Renal pelvis (tissue), 12 donors: ENCODE results near the gene NIPAL4. TPM values are rescaled to one million over a fixed set of nuclear protein-coding genes. Genes with fewer than 3 reads are reported as not detected.
"Not testable (repeated sequence)": the region's sequence is repeated elsewhere in the genome, so short reads cannot be mapped to it uniquely, and the experiment has no call there.

Source experiments
- DNase-seq: peaks from one replicate; pipeline ENCODE4 v3.0.0-alpha.2; 2013
- long read RNA-seq, 16 experiments: transcript quantifications; one replicate each; lab custom pipeline, GENCODE V29; 2026
- polyA plus RNA-seq, 3 donors: library from polyadenylated mRNA; unstranded; fragments of 120-200 nt; gene quantifications; one replicate each; pipeline ENCODE4 v1.2.1, GENCODE V29; 2013; ENCODE audit not compliant: insufficient read length in 3 of 3

The NIPAL4 gene
- polyA plus RNA-seq: under 1 TPM; 0.45 to 0.75 (median 0.67) TPM
- long read RNA-seq, donor 1: 0 reads
- long read RNA-seq, donor 2: 0 reads
- long read RNA-seq, donor 3, partial matches to known transcripts: 0 of 1 reads
- long read RNA-seq, donor 3, other reads (novel, unspliced or antisense): 0 of 1 reads
- long read RNA-seq, donor 4: 0 reads
- long read RNA-seq, donor 5: 0 reads
- long read RNA-seq, donor 6: 0 reads
- long read RNA-seq, donor 7, partial matches to known transcripts: 0 of 1 reads
- long read RNA-seq, donor 7, other reads (novel, unspliced or antisense): 0 of 1 reads
- long read RNA-seq, donor 8: 0 reads
- long read RNA-seq, donor 9: 0 reads
- long read RNA-seq, donor 10: 0 reads
- long read RNA-seq, donor 11: 0 reads
- long read RNA-seq, donor 12: 0 reads
- long read RNA-seq, donor 13: 0 reads
- long read RNA-seq, donor 14: 0 reads
- long read RNA-seq, donor 15: 0 reads
- long read RNA-seq, donor 16: 0 reads

DNA sequence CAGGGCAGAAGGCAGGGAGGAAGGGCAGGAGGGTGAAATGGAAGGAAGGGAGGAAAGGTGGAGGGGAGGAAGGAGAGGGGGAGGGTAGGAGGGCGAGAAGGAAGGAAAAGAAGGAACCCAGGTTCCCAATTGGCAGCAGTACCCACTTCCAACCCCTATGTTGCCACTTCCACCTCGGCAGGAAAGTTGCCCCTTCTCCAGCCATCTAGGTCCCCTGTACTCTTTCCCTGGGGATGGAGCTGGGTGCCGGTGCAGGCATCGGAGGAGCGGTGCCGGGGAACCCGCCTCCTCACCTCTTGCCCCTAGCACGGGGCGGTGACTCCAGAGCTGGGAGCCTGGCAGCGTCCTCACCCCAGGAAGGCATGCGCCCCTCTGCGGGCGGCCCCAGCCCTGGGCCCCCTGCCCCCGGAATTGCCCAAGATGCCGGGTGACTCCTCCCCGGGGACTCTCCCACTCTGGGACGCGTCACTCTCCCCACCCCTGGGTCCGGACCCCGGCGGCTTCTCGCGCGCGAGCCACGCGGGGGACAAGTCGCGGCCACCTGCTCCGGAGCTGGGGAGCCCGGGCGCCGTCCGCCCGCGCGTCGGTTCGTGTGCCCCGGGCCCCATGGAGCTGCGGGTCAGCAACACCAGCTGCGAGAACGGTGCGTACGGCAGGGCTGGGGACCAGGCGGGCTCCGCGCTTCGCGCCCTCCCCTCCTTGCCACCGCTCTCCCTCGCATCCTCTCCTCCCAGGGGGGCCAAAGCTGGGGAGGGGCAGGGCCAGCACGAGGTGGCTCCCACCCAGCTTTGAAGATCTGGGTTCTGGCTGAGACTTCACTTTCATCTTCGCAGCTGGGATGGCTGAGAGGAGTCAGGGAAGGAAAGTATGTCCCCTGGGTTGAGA lies at the start of gene NIPAL4:
Gene NIPAL4, plus strand, starts transcription at position 499 of the 885 bp plus-strand sequence. Its CDS starts 108 bp downstream, at position 607.
- DNase-seq: peak; percentile 16

- no peak for DNase-seq
Measured at GRCh38 chr5:157415838-157416237, 44.2 kb upstream of the NIPAL4 start.

DNA sequence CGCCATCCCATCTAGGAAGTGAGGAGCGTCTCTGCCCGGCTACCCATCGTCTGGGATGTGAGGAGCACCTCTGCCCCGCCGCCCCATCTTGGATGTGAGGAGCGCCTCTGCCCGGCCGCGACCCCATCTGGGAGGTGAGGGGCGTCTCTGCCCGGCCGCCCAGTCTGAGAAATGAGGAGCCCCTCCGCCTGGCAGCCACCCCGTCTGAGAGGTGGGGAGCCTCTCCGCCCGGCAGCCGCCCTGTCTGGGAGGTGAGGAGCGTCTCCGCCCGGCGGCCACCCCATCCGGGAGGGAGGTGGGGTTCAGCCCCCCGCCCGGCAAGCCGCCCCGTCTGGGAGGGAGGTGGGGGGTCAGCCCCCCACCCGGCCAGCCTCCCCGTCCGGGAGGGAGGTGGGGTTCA lies 40.5 kb upstream of the NIPAL4 start:
- not testable (repeated sequence) for DNase-seq

- not testable (repeated sequence) for DNase-seq
Measured at GRCh38 chr5:157429920-157430319, 30.1 kb upstream of the NIPAL4 start.

- DNase-seq: peak; percentile 42
Measured at GRCh38 chr5:157431544-157432200, 28.3 kb upstream of the NIPAL4 start.

- no peak for DNase-seq
Measured at GRCh38 chr5:157434096-157434495, 25.9 kb upstream of the NIPAL4 start.

GRCh38 chr5:157443041-157443549 lies 16.9 kb upstream of the NIPAL4 start:
- peak; percentile 20 for DNase-seq

DNA sequence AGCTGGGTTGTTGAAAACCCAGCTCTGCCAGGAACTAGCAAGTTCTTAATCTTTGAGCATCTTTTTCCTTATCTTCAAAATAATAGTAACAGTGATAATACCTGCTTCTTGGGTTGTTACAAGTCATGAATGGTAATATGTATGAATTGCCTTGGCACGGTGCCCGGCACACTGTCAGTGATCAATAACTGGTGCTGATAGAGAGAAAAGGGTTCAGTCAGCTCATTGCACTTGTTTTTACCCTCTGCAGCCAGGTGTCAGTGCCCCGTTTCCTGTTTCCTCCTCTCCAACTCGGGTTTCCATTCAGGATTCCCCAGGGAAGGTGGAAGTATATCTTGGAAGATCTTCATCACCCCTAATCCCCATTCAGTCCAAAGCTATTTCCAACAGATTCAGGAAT lies 15.8 kb upstream of the NIPAL4 start:
- DNase-seq: no peak

DNA sequence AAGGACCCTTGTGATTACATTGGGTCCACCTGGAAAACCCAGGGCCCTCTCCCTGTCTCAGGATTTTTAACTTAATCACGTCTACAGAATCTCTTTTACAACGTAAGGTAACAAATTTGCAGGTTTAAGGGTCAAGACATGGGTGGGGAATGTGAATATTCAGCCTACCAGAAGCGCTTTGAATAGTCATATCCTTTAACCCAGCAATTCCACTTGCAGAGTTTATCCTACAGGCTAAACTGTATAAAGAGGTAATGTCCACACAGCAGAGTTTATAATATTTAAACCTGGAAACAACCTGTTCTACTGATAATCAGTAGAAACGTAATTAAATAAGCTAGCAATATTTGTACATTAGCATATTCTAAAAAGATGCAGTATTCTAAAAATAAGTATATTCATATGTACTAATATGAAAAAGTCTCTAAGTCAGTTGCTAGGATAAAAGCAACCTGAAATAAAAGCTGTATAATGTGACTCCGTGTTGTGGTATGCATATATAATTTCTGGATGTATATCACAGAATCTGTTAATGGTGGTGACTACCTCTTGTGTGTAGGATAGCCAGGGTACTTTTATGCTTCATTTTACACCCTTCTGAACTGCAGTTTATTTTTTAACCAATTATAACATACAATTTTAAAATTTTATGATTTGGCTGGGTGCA lies 14.1 kb upstream of the NIPAL4 start:
- no peak for DNase-seq

DNA sequence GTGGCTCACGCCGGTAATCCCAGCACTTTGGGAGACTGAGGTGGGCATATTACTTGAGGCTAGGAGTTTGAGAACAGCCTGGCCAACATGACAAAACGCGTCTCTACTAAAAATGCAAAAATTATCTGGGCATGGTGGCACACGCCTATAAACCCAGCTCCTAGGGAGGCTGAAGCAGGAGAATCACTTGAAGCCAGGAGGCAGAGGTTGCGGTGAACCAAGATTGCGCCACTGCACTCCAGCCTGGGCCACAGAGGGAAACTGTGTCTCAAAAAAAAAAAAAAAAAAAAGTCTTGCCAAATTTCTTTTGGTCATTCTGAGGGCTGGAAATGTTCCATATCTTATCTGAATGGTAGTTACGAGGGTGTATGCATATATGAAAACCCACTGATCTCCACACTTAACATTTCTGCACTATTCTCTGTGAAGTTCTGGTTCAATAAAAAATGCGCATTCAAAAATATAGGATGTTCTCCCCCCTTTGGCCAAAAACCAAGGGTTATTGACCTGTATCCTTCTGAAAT lies 13.5 kb upstream of the NIPAL4 start:
- DNase-seq: no peak

DNA sequence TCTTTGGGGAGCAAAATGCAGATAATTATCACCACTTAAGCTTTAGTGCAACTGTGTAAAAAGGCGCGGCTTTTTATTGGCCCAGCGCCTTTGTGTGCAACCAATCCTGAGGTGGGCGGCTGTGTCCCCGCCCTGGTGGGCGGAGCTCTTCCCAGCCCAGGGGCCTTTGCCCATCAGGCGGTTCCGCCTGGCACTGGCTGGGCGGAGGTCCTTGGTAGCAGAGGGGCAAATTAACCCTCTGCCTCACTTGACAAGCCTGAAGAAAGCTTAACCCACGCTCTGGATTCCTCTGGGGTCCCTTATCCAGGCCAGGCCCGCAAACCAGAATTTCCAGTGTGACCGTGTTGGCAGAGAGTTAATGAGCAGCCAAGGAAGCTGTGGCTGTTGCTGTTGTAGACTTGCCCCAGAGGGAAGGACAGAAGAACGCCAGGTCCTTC lies 12.8 kb upstream of the NIPAL4 start:
- DNase-seq: peak; percentile 62

GRCh38 chr5:157449011-157449723 lies 10.8 kb upstream of the NIPAL4 start:
- no peak for DNase-seq

DNA sequence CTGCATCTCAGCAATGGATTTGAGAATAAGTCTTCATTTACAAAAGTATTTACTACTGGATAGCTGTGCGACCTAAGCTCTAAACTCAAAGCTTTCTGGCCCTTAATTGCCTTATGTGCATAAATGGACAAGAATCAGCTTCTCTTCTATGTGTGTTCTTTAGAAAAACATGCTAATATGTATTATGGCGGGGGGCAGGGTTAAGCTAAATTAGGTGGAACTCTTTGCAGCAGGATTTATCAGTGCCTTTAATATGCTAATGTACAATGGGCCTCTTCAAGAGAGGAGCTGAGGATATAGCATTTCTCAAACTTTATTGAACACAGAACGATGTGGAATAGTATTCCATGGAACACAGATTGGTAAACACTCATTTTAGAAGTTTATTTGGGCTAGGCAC lies 10.0 kb upstream of the NIPAL4 start:
- no peak for DNase-seq

DNA sequence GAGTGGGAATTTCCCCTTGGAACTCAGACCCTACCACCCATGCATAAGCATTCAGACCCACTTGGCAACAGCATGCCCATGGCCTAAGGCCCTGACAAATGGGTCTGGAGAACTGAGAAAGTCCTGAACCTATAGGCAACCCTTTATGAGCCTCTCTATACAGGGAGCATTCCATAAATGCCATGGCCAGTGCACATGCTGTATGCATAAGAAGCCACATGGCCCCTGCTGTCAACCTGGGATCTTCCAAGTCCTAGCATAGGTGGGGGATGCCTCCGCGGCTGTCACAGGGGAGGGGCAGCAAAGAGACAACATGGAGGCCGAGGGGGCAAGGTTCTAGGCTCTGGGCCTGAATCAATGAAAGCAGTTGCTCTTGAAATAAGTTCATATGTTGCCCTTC lies 8.2 kb upstream of the NIPAL4 start:
- no peak for DNase-seq

DNA sequence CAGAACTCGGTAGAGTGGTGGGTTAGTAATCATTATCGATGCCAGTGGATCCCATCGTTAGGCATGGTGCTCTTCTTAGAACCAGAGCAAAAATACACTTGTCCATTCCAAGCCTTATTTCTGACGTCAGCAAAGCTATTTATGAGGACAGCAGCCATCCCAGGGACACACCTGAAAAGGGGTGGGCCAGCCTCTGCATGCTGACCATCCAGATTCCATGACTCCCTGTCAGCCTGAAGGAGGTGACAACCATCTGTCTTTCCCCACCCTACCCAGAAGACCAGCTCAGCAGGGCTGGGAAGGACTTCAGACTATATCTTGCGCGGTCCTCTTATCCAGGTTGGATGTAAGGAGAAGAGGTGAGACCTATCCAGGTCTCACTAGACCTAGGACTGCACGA lies 5.7 kb upstream of the NIPAL4 start:
- DNase-seq: no peak

DNA sequence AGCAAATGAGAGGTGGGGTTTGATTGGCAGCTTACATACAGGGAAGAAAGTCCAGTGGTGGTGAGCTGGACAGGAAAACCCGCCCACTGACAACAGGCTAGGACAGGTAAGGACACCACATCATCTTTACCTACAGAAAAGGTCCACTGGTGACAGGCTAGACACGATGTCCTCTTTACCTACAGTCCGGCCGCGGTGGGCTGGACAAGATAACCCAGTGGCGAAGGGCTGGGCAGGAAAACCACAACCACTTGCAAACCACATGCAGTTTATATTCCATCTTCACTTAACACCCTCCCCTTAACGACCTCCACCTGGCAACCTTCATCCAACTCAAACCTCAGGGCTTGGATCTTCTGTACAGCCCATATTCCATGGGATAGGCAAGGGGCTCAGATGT lies 5.0 kb upstream of the NIPAL4 start:
- DNase-seq: no peak

DNA sequence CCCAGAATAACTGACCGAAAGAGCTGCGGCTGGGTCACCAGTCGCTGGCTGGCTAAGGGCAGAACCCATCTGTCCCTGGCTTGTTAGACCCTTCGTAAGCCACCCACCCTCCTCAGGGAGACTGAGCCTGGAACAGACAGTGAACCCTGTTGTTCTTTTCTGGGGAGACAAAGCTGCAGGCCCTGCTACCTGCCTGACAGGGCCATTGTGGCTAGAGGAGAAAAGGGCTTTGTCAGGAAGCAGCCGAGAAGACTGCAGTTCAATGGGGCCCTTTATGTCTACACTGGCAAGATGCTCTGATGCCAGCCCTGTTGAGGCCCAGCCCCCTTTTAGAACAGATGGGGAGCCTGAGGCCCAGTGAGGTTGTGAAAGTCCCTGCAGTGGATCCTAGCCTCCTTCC lies 3.7 kb upstream of the NIPAL4 start:
- DNase-seq: no peak

- DNase-seq: no peak
Measured at GRCh38 chr5:157457391-157457790, 2.6 kb upstream of the NIPAL4 start.

- no peak for DNase-seq
Measured at GRCh38 chr5:157458835-157459234, 1.2 kb upstream of the NIPAL4 start.
